HEK293T (cell line): Measurements from ENCODE around the gene PLCG1.

Experiments
- CTCF ChIA-PET: fragments of 350-600 bp; formaldehyde crosslinking; extraction: SDS; loops from one replicate; lab custom pipeline; 2021; ENCODE audit warnings: antibody characterized with exemption, inconsistent platforms; lab: Yijun Ruan, JAX
- POLR2A ChIA-PET: fragments of 350-600 bp; formaldehyde crosslinking; extraction: SDS; loops from one replicate; lab custom pipeline; 2020; ENCODE audit warnings: antibody characterized with exemption, inconsistent platforms; lab: Yijun Ruan, JAX
- DNase-seq: peaks from one replicate; pipeline ENCODE4 v3.0.0; 2012; ENCODE audit warnings: mixed read lengths; ENCODE audit errors: extremely low spot score
- ARNT ChIP-seq: fragments of 450-650 bp; IDR thresholded peaks from 2 replicates; pipeline ENCODE4 v1.6.1; 2017; ENCODE audit warnings: mild to moderate bottlenecking
- BHLHE40 ChIP-seq: fragments of 450-650 bp; IDR thresholded peaks from 2 replicates; pipeline ENCODE4 v1.6.1; 2016; ENCODE audit warnings: mild to moderate bottlenecking, moderate library complexity, borderline replicate concordance
- CTBP1 ChIP-seq: fragments of 450-650 bp; IDR thresholded peaks from 2 replicates; pipeline ENCODE4 v1.6.1; 2016; ENCODE audit warnings: borderline replicate concordance
- ELF4 ChIP-seq: fragments of 450-650 bp; IDR thresholded peaks from 2 replicates; pipeline ENCODE4 v1.6.1; 2017; ENCODE audit warnings: antibody characterized with exemption
- FOXA1 ChIP-seq: fragments of 450-650 bp; IDR thresholded peaks from 2 replicates; pipeline ENCODE4 v1.6.1; 2016; ENCODE audit warnings: mild to moderate bottlenecking
- FOXK2 ChIP-seq: fragments of 450-650 bp; IDR thresholded peaks from 2 replicates; pipeline ENCODE4 v1.6.1; 2016; ENCODE audit warnings: mild to moderate bottlenecking
- FOXM1 ChIP-seq: fragments of 450-650 bp; IDR thresholded peaks from 2 replicates; pipeline ENCODE4 v1.6.1; 2017; ENCODE audit warnings: mild to moderate bottlenecking, borderline replicate concordance
- HDGF ChIP-seq: fragments of 450-650 bp; IDR thresholded peaks from 2 replicates; pipeline ENCODE4 v1.6.1; 2017; ENCODE audit warnings: antibody characterized with exemption, borderline replicate concordance
- L3MBTL2 ChIP-seq: fragments of 450-650 bp; conservative IDR thresholded peaks from 2 replicates; pipeline ENCODE4 v1.6.1; 2016; ENCODE audit warnings: mild to moderate bottlenecking
- LEF1 ChIP-seq: fragments of 450-650 bp; IDR thresholded peaks from 2 replicates; pipeline ENCODE4 v1.6.1; 2017; ENCODE audit warnings: mild to moderate bottlenecking, borderline replicate concordance
- NFRKB ChIP-seq: fragments of 450-650 bp; IDR thresholded peaks from 2 replicates; pipeline ENCODE4 v1.6.1; 2016; ENCODE audit warnings: mild to moderate bottlenecking, moderate library complexity
- SP1 ChIP-seq: fragments of 450-650 bp; IDR thresholded peaks from 2 replicates; pipeline ENCODE4 v1.6.1; 2017
- SUZ12 ChIP-seq: fragments of 450-650 bp; IDR thresholded peaks from 2 replicates; pipeline ENCODE4 v1.6.1; 2016; ENCODE audit warnings: mild to moderate bottlenecking
- TARDBP ChIP-seq: fragments of 450-650 bp; IDR thresholded peaks from 2 replicates; pipeline ENCODE4 v1.6.1; 2016
- ZNF384 ChIP-seq: fragments of 450-650 bp; IDR thresholded peaks from 2 replicates; pipeline ENCODE4 v1.6.1; 2016
- TF ChIP-seq, protein P1 (sequence below): fragments of 450-650 bp; IDR thresholded peaks from 2 replicates; pipeline ENCODE4 v1.6.1; 2016

The PLCG1 gene

GRCh38 chr20:41213150-41213820, 75.9 kb downstream of the PLCG1 start:
- POLR2A ChIA-PET, result no interaction called here
- no peak for TF ChIP-seq ELF4
- TF ChIP-seq NFRKB, result no peak
- TF ChIP-seq HDGF, result no peak
- TF ChIP-seq ARNT, result no peak
- no peak for TF ChIP-seq BHLHE40
- TF ChIP-seq, protein P1, sequence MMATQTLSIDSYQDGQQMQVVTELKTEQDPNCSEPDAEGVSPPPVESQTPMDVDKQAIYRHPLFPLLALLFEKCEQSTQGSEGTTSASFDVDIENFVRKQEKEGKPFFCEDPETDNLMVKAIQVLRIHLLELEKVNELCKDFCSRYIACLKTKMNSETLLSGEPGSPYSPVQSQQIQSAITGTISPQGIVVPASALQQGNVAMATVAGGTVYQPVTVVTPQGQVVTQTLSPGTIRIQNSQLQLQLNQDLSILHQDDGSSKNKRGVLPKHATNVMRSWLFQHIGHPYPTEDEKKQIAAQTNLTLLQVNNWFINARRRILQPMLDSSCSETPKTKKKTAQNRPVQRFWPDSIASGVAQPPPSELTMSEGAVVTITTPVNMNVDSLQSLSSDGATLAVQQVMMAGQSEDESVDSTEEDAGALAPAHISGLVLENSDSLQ, result no peak
- no peak for TF ChIP-seq FOXA1
- TF ChIP-seq FOXM1, result no peak
- TF ChIP-seq LEF1, result no peak
- DNase-seq, result no peak
- CTCF ChIA-PET, result interaction anchor here (1.7 kb wide), 1 partner anchor 40 kb away, joined by 3 read pairs; no protein-coding TSS in a partner anchor

GRCh38 chr20:41214202-41214601, 76.9 kb downstream of the PLCG1 start:
- no peak for TF ChIP-seq ELF4
- no peak for TF ChIP-seq FOXK2
- TF ChIP-seq, protein P1, result no peak
- TF ChIP-seq CTBP1, result no peak
- no peak for TF ChIP-seq HDGF
- TF ChIP-seq NFRKB, result no peak
- no peak for TF ChIP-seq SP1
- CTCF ChIA-PET, result interaction anchor here (1.7 kb wide), 1 partner anchor 41 kb away, joined by 3 read pairs; no protein-coding TSS in a partner anchor
- POLR2A ChIA-PET, result no interaction called here
- no peak for DNase-seq

GRCh38 chr20:41214666-41215065, 77.3 kb downstream of the PLCG1 start:
- no peak for DNase-seq
- TF ChIP-seq BHLHE40, result no peak
- TF ChIP-seq ZNF384, result no peak
- TF ChIP-seq NFRKB, result no peak
- TF ChIP-seq SP1, result no peak
- no peak for TF ChIP-seq SUZ12
- TF ChIP-seq ELF4, result no peak
- no peak for TF ChIP-seq L3MBTL2
- TF ChIP-seq FOXK2, result no peak
- TF ChIP-seq ARNT, result no peak
- TF ChIP-seq TARDBP, result no peak
- TF ChIP-seq FOXM1, result no peak
- TF ChIP-seq HDGF, result no peak
- TF ChIP-seq, protein P1, result no peak
- TF ChIP-seq LEF1, result no peak
- CTCF ChIA-PET, result no interaction called here
- POLR2A ChIA-PET, result no interaction called here

- POLR2A ChIA-PET, result no interaction called here
- no peak for DNase-seq
- TF ChIP-seq FOXM1, result no peak
- no peak for TF ChIP-seq BHLHE40
- TF ChIP-seq FOXK2, result no peak
- no peak for TF ChIP-seq ELF4
- no peak for TF ChIP-seq CTBP1
- TF ChIP-seq, protein P1, result no peak
- TF ChIP-seq FOXA1, result no peak
- no peak for TF ChIP-seq SP1
- no peak for TF ChIP-seq HDGF
- TF ChIP-seq ARNT, result no peak
- TF ChIP-seq LEF1, result no peak
- no peak for TF ChIP-seq ZNF384
- TF ChIP-seq TARDBP, result no peak
- TF ChIP-seq SUZ12, result no peak
- CTCF ChIA-PET, result no interaction called here
These were observed 80.1 kb downstream of the PLCG1 start for GRCh38 chr20:41217422-41217821.

DNA sequence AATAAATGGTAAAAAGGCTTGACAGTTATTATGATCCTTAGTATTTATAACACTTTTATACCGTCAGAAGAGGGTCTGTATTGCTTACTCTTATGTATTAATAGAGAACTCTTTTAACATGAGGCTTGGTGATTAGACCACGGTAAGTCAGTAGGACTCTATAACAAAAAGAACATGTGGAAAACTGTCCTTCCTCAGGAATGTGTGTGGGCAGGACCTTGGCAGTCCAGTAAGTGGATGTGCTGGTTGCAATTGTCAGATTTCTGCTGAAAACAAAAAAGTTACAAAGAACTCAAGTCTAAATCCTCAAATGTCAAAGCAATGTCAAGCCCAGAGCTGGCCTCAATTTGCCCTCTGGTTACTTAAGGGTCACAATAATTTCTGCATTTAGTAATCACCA, 81.1 kb downstream of the PLCG1 start:
- POLR2A ChIA-PET, result no interaction called here
- no peak for DNase-seq
- TF ChIP-seq SUZ12, result no peak
- TF ChIP-seq, protein P1, result no peak
- no peak for TF ChIP-seq BHLHE40
- TF ChIP-seq CTBP1, result no peak
- no peak for TF ChIP-seq HDGF
- no peak for TF ChIP-seq ARNT
- no peak for TF ChIP-seq TARDBP
- TF ChIP-seq ZNF384, result no peak
- no peak for TF ChIP-seq FOXA1
- CTCF ChIA-PET, result no interaction called here
